Fibroblast of skin of scalp (primary cell): ENCODE measurements around the gene GATAD2B.

ENCODE experiments used
- DNase-seq: peaks from one replicate; pipeline ENCODE4 v3.0.0-alpha.2; 2013

GATAD2B gene

DNA sequence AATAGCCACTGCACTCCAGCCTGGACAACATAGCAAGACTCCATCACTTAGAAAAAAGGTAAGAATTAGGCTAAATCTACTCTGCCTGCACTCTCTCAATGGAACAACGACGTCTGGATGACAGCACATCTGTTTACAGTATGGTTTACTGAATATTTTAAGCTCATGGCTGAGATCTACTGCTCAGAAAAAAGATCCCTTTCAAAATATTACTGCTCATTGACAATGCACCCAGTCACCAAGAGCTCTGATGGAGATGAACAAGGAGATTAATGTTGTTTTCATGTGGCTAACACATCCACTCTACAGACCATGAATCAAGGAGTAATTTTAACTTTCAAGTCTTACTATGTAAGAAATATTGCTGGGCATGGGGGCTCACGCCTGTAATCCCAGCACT, 89.6 kb downstream of the GATAD2B start:
- DNase-seq, result no peak

DNA sequence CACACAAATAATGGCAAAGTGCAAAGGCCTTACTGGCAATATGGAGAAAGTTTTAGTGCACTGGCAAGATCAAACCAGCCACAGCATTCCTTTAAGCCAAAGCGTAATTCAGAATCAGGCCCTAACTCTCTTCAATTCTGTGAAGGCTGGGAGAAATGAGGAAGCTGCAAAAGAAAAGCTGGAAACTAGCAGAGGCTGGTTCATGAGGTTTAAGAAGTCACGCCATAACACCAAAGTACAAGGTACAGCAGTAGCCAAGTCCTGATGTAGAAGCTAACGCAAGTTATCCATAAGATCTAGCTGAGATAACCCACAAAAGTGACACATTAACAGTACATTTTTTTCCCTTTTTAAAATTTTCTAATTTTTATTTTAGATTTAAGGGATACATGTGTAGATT, 90.5 kb downstream of the GATAD2B start:
- DNase-seq, result no peak

DNA sequence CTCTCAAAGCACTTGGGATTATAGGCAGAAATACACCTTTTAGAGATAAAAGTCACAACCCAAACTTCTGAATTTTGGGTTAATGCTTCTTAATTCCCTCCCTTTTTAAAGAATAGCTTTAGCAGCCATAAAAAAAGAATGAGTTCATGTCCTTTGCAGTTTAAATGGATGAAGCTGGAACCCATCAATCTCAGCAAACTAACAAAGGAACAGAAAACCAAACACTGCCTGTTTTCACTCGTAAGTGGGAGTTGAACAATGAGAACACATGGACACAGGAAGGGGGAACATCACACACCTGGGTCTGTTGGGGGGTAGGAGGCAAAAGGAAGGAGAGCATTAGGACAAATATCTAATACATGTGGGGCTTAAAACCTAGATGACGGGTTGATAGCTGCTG, 91.7 kb downstream of the GATAD2B start:
- no peak for DNase-seq

DNA sequence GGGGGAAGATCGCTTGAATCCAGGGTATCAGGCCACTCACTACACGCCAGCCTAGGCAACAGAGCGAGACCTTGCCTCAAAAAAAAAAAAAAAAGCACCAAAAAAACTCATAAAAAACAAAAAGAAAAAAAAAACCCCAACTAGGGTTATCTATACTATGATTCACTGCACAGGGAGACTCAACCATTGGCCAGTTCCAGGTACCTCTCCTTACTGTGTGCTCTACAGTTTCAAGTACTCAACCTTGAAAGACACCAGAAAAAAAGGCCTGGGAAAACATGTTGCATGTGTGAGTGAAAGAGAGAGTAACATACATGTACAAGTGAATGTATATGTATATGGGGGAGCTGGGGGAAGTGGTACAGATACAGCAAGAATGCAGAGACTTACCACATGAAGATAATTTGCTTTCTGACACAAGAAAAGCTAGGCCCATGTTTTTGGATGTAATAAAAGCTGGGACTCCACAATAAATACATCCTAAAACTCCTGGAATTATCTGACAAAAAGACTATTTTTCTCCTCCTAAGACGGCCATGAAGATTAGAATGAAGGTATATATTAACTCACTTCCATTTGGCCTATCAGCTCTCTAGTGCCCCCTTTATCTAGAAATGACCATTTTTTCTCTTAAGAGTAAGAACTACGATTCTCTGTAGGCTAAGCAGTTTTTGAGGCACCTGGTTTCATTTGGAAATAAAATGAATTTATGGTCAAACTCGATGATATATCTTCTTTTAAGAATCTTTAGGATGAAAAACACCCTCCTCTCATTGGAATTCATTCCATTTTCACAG, 95.4 kb downstream of the GATAD2B start:
- DNase-seq, result no peak

GRCh38 chr1:153818876-153819275, 103.9 kb downstream of the GATAD2B start:
- no peak for DNase-seq

DNA sequence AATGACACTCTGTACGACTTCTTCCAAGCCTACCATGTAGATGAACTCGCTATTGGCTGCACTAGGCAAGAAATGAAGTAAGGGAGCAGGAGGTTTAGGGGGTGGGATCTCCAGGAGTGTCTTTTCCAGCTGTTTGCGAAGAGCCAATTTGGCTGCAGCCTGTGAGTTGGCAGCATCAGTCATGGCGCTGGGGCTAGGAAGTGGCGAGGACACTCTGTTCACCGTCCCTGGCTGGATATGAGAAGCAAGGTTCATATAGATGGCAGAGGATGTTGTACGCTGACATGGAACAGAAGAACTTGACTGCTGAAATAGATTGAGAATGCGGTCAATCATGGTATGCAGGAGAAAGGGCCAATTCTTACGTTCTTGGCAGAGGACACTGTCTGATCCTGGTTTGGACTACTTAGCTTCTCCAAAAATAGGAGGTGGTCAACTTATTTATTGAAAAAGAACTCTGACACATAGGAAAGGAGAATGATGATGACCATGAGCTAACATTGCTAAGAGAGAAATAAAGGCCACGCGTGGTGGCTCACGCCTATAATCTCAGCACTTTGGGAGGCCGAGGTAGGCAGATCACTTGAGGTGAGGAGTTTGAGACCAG, 106.4 kb downstream of the GATAD2B start:
- no peak for DNase-seq

DNA sequence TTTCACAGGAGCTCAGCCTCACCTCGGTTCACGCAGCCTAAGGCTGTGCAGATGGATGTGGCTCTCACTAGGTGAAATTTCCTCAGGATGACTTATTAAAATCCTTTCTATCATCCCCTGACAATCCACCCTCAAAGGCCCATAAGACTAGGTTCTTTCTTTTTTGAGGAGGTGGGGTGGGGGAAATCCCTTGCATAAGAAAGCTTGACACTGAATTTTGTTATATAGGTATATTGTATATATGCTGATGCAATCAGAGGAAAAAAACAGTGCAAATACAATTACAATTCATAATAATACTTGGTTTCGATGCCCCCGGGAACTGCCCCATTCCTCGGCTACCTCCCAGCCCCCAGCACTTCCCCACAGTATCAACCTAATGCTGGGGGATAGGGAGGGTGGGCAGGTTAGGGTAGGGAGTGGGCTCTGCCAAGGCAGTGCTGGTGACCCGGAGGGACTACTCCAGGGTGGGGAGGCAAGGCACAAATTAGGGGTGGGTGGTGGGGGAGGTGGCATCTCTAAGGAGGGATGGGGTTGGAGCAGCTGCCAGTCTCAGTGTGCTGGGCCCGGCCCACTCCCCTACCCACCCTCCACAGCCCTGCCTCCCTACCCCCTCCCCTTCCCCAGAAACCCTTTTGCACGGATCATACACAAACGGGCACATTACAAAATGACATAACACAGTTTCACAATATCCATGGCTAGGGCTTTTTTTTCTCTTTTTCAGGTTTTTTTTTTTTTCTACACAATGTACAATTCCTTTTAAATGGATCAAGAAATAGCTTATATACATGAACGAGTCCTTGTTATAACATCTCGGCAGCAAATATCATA, 116.7 kb downstream of the GATAD2B start:
- DNase-seq, result peak; percentile 47

DNA sequence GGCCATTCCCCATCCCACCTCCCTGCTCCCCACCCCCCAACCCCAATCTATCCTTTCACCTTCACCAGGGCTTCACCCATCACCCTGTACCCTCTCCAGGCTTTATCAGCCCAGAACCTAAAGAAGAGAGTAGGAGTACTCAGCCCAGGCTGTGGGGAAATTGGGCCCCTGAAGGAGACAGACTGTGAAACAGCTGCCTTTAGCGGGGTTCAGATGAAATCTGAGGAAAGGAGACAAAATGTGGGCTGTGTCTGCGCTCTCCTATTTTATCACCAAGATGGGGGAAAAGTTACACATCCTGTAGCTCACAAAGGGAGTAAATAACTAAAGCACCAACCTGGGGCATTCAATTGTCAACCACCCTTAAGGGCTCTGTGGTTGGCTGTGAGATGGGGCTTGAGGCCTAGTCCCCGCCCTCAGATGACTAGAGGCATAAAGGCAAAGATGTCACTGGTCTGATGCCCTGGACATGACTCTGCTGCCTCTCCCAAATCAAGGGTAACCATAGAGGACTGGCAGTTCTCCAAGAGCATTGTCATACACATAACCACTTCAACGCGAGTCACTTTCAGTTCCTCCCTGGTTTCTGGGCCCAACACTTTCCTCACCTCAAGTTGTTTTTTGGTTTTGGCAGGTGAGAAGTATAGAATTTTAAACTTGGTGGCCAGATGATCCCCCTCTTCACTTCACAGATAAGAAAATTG, 117.6 kb downstream of the GATAD2B start:
- peak; percentile 91 for DNase-seq

DNA sequence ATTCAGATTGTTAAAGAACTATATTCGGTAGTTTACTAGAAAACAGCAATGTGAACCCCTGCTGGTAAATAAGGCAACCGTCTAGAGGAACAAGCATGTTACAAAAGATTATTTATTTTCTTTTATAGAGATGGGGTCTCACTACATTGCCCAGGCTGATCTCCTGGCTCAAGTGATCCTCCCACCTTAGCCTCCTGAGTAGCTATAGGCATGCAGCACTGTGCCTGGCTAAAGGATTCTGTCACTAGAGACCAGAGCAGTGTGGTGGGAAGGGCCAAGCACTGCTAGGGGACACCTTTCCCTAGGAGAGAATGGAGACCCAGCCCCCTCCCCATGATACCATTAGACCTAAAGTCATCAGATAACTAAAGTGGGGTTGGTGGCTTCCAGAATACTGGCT, 118.7 kb downstream of the GATAD2B start:
- no peak for DNase-seq

GRCh38 chr1:153803470-153804056, 119.2 kb downstream of the GATAD2B start:
- no peak for DNase-seq

GRCh38 chr1:153801786-153802697, 120.7 kb downstream of the GATAD2B start:
- no peak for DNase-seq

DNA sequence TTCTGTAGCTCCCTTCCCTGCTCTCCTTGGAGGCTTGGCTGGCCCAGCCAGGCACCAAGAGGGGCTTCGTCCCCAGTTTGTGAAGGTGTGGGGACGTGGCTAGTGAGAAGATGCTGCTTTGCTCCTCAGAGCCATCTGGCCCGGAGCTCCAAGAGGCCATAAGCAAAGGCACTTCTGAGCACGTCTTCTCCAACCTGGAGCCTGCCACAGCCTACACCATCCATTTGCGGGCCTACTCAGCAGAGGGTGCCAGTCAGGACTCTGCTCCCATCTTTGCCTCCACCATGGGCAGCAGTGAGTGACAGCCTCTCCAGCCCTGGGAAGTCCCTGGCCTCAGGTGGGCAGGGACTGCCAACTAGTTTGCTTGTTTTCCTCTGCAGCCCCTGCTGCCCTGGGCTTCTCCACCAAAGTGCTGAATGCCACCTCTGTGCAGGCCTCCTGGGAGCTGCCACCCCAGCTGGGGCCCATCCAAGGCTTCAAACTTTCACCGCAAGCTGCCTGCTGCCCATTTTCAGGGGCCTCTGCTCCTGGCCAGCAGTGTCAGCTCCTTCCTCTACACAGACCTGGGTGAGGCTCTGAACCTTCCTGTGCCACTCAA, 121.6 kb downstream of the GATAD2B start:
- DNase-seq, result no peak

GRCh38 chr1:153800516-153800915, 122.3 kb downstream of the GATAD2B start:
- no peak for DNase-seq

DNA sequence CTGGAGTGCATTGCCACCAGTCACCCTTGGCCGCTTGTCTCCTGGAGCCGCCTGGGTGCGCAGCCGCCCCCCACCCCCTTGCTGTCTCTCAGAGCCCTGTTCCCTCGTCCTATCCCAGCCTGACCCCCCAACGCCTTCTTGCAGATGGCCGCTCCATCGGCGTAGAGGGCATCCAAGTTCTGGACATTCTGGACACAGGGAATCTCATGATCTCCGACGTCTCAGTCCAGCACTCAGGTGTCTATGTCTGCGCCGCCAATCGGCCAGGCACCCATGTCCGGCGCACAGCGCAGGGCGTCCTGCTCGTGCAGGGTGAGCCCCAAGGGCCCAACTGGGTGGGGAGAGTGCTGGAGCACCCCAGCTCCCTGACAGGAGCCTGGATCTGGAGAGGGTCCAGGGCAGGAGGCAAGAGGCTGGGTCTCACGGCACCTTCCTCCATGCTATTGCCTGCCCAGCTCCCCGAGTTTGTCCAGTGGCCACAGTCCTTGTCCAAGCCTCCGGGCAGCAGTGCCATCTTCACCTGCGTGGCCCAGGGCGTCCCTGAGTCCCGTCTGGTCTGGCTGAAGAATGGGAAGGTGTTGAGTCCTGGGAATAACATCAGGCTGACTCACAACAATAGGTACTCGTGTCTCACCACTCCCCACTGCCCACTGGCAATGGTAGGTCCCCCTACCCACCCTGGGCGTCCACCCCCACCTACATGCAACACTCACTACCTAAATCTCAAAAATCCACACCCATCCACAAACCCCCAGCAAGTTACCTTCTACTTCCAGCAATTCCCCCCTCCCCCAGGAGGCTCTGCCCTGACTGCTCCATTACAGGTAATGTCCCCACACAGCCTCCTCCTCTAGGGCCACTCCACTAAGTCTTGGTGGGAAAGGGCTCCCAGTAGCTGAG, 123.0 kb downstream of the GATAD2B start:
- DNase-seq, result no peak

DNA sequence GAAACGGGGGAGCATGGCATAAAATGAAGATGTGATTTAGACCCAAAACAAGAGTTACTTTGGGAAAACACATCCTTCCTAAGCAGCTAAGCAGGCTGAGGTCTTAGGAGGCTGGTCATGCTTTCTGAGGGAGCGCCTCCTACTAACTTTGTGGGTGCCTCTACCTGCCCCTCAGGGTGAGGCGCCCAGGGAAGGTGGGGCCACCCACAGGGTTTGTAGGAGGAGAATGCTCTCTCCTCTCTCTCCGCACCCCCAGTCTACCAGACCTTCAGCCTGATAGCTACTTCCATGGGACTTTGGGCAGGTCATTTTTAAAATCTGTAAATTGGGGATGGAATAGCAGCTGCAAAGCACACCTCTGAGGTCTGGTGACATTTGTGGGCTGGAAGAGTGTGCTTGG, 123.8 kb downstream of the GATAD2B start:
- DNase-seq, result no peak

GRCh38 chr1:153798468-153798780, 124.3 kb downstream of the GATAD2B start:
- no peak for DNase-seq

DNA sequence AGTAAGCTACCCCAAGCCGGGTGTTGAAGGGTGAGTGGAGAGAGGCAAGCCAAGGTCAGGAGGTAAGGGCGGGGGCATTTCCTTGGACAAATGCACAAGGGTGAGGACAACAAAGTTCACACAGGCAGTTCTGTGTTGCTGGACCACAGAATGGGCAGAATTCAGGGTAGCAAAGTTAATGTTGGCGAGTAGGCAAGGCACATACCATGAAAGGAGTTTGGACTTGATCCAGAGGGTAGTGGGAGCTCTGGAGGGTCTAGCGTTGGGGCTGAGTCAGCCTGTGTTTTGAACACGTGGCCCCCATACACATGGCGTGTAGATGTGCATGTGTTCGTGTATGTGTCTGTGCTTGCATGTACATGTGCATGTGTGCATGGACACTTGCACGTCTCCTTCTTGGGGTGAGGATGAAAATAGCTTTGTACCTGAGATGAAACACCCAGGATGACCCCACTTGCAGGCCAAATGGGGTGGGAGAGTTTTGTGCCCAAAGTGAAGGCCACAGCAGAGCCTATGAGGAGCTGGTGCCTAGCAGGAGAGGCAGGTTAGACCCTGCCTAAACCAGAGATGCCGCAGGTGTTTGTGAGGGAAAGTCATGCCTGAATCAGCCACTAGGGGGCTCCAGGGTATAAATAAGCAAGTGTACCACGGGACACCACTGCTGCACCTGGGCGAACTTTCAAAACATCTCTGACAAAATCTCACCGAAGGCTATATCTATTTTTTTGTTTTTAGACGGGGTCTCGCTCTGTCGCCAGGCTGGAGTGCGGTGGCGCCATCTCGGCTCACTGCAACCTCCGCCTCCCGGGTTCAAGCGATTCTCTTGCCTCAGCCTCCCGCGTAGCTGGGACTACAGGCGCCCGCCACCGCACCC, 125.7 kb downstream of the GATAD2B start:
- DNase-seq, result peak; percentile 60

DNA sequence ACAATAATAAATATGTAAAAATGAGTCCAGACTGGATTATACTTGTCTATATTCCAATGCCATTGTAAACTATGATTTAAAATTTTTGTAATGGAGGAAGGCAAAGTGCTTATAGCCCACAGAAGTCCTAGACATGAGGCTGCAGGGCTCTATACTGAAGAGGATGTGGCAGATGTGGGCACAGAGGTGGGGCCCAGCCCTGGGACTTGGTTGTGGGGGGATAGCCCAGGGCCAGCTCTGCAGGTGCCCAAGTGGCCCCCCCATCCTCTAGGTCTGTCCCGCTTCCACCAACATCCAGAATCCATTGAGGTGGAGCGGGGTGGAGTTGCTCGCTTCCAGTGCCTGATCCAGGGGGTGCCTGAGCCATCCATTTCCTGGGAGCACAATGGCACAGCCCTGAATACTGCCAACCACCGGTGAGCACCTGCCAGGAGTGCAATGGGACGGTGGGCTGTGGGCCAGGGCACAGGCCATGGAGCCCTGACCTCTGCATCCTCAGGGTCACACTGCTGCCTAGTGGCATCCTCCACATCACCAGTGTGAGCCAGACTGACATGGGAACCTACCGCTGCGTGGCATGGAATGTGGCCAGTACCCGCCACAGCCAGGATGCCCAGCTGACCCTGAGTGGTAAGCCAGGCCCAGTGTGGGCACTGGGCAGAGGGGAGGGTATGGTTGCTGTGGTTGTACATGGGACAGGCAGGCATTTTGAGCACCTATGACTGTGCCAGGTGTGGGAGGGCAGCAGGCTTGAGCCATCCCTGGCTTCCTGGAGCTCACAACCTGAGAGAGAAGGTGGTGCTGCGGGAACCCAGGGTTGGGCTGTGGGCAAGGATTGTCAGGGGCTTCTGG, 126.6 kb downstream of the GATAD2B start:
- DNase-seq, result no peak
